Central memory CD8-positive, alpha-beta T cell (primary cell): ENCODE results near the gene PARP9.
A peak's percentile ranks its signal among the peaks of the same experiment; 100 is the strongest.

ENCODE experiments used
- ATAC-seq: fragments of 150-1000 bp; cut with Tn5 transposase; replicated peaks from 2 replicates; pipeline ENCODE4 v1.10.0; 2022; ENCODE audit warnings: mild to moderate bottlenecking, moderate FRiP score, moderate number of reproducible peaks; ENCODE audit not compliant: poor library complexity, severe bottlenecking; ENCODE audit errors: extremely low read depth
- DNase-seq, 2 donors: peaks; one replicate each; pipeline ENCODE4 v3.0.0; 2021; ENCODE audit warnings: low spot score in 2 of 2
- H3K27ac Mint-ChIP-seq: one replicate; pipeline ENCODE4 v1.8.0; 2022; ENCODE audit warnings: low read depth, mild to moderate bottlenecking, moderate library complexity, mixed read lengths
- H3K27me3 Mint-ChIP-seq: one replicate; pipeline ENCODE4 v1.8.0; 2022; ENCODE audit warnings: mixed read lengths
- H3K36me3 Mint-ChIP-seq: one replicate; pipeline ENCODE4 v1.8.0; 2022; ENCODE audit warnings: mild to moderate bottlenecking, moderate library complexity, mixed read lengths; ENCODE audit not compliant: insufficient read depth
- H3K4me1 Mint-ChIP-seq: one replicate; pipeline ENCODE4 v1.8.0; 2022; ENCODE audit warnings: mixed read lengths
- H3K4me3 Mint-ChIP-seq: one replicate; pipeline ENCODE4 v1.8.0; 2022; ENCODE audit warnings: mild to moderate bottlenecking, moderate library complexity, mixed read lengths
- H3K9me3 Mint-ChIP-seq: one replicate; pipeline ENCODE4 v1.8.0; 2022; ENCODE audit warnings: mixed read lengths

The PARP9 gene

GRCh38 chr3:122564155-122564912 lies at the start of gene PARP9, which contains the start of gene DTX3L:
Gene PARP9 (minus strand): TSS chr3:122564300. CDS start chr3:122559620, 4,680 bp downstream.
Gene DTX3L (plus strand): TSS chr3:122564338. CDS start chr3:122564427, 89 bp downstream.
- DNase-seq (peak; percentile 54 to 61), ATAC-seq (peak; percentile 94)
- Mint-ChIP-seq H3K36me3 (peaks cover 33% of the 10 kb centered on the region), H3K9me3 (no peaks in the 10 kb centered on the region), H3K27ac (peak within 1 kb of the TSS; percentile 86), H3K4me1 (peaks cover 82% of the 10 kb centered on the region), H3K27me3 (no peaks in the 10 kb centered on the region), H3K4me3 (peak within 1 kb of the TSS; percentile 90)

GRCh38 chr3:122612696-122613095 lies 48.6 kb upstream of the PARP9 start:
- Mint-ChIP-seq H3K36me3 (peaks cover 49% of the 10 kb centered on the region), H3K27ac (no peak overlapping the region), H3K27me3 (no peaks in the 10 kb centered on the region), H3K4me3 (no peak overlapping the region), H3K4me1 (peaks cover 7% of the 10 kb centered on the region), H3K9me3 (no peaks in the 10 kb centered on the region)
- no peak for ATAC-seq
- no peak for DNase-seq

- peaks cover 7% of the 10 kb centered on the region for H3K4me1 Mint-ChIP-seq
- H3K9me3 Mint-ChIP-seq: no peaks in the 10 kb centered on the region
- peak overlapping the region; percentile 92 for H3K27ac Mint-ChIP-seq
- no peaks in the 10 kb centered on the region for H3K27me3 Mint-ChIP-seq
- ATAC-seq (peak; percentile 90), DNase-seq (no peak)
- peak overlapping the region; percentile 3 for H3K4me3 Mint-ChIP-seq
- H3K36me3 Mint-ChIP-seq: peaks cover 33% of the 10 kb centered on the region
These were observed 45.9 kb upstream of the PARP9 start for GRCh38 chr3:122609798-122610559.

- DNase-seq (no peak), ATAC-seq (no peak)
- H3K36me3 Mint-ChIP-seq: peaks cover 30% of the 10 kb centered on the region
These were observed 44.8 kb upstream of the PARP9 start for GRCh38 chr3:122608916-122609315.

GRCh38 chr3:122606330-122606729 lies 42.2 kb upstream of the PARP9 start:
- Mint-ChIP-seq H3K4me3 (no peak overlapping the region), H3K4me1 (peaks cover 16% of the 10 kb centered on the region), H3K27me3 (no peaks in the 10 kb centered on the region), H3K27ac (no peak overlapping the region), H3K36me3 (peaks cover 15% of the 10 kb centered on the region), H3K9me3 (no peaks in the 10 kb centered on the region)
- no peak for ATAC-seq
- no peak for DNase-seq

More at GRCh38 chr3:122608916-122609315, 44.8 kb upstream of the PARP9 start:
- Mint-ChIP-seq H3K27ac (peak overlapping the region; percentile 92), H3K4me1 (peaks cover 7% of the 10 kb centered on the region), H3K27me3 (no peaks in the 10 kb centered on the region), H3K9me3 (no peaks in the 10 kb centered on the region), H3K4me3 (no peak overlapping the region)

- Mint-ChIP-seq H3K27me3 (no peaks in the 10 kb centered on the region), H3K4me3 (no peak overlapping the region), H3K36me3 (peaks cover 3% of the 10 kb centered on the region), H3K27ac (no peak overlapping the region), H3K4me1 (peaks cover 21% of the 10 kb centered on the region), H3K9me3 (no peaks in the 10 kb centered on the region)
- ATAC-seq (no peak), DNase-seq (no peak)
These were observed 39.0 kb upstream of the PARP9 start for GRCh38 chr3:122603056-122603455.

- DNase-seq (no peak), ATAC-seq (no peak)
- Mint-ChIP-seq H3K36me3 (no peaks in the 10 kb centered on the region), H3K4me1 (peaks cover 21% of the 10 kb centered on the region), H3K9me3 (no peaks in the 10 kb centered on the region), H3K4me3 (no peak overlapping the region), H3K27ac (no peak overlapping the region), H3K27me3 (no peaks in the 10 kb centered on the region)
These were observed 38.1 kb upstream of the PARP9 start for GRCh38 chr3:122602011-122602710.

GRCh38 chr3:122598556-122598955 lies 34.5 kb upstream of the PARP9 start:
- no peak for DNase-seq
- no peak for ATAC-seq
- Mint-ChIP-seq H3K27me3 (no peaks in the 10 kb centered on the region), H3K27ac (peak overlapping the region; percentile 64), H3K36me3 (peaks cover 6% of the 10 kb centered on the region), H3K4me3 (no peak overlapping the region), H3K9me3 (peaks cover 5% of the 10 kb centered on the region), H3K4me1 (peaks cover 32% of the 10 kb centered on the region)

- H3K4me1 Mint-ChIP-seq: peaks cover 32% of the 10 kb centered on the region
- H3K9me3 Mint-ChIP-seq: peaks cover 5% of the 10 kb centered on the region
- H3K4me3 Mint-ChIP-seq: no peak overlapping the region
- peak overlapping the region; percentile 64 for H3K27ac Mint-ChIP-seq
- DNase-seq (no peak), ATAC-seq (no peak)
- no peaks in the 10 kb centered on the region for H3K27me3 Mint-ChIP-seq
- H3K36me3 Mint-ChIP-seq: peaks cover 6% of the 10 kb centered on the region
These were observed 34.1 kb upstream of the PARP9 start for GRCh38 chr3:122598151-122598550.

GRCh38 chr3:122594025-122594424 lies 29.9 kb upstream of the PARP9 start:
- Mint-ChIP-seq H3K4me3 (no peak overlapping the region), H3K27me3 (no peaks in the 10 kb centered on the region), H3K36me3 (peaks cover 7% of the 10 kb centered on the region), H3K9me3 (peaks cover 5% of the 10 kb centered on the region), H3K27ac (no peak overlapping the region), H3K4me1 (peaks cover 19% of the 10 kb centered on the region)
- ATAC-seq (no peak), DNase-seq (no peak)

- Mint-ChIP-seq H3K27me3 (no peaks in the 10 kb centered on the region), H3K27ac (no peak overlapping the region), H3K9me3 (peaks cover under 1% of the 10 kb centered on the region), H3K4me1 (peaks cover 28% of the 10 kb centered on the region), H3K4me3 (no peak overlapping the region), H3K36me3 (peaks cover 5% of the 10 kb centered on the region)
- DNase-seq: no peak
- ATAC-seq: no peak
These were observed 26.5 kb upstream of the PARP9 start for GRCh38 chr3:122590610-122591009.

GRCh38 chr3:122589297-122589696 lies 25.2 kb upstream of the PARP9 start:
- ATAC-seq (no peak), DNase-seq (no peak)
- peaks cover 21% of the 10 kb centered on the region for H3K4me1 Mint-ChIP-seq
- peaks cover 3% of the 10 kb centered on the region for H3K36me3 Mint-ChIP-seq
- H3K27ac Mint-ChIP-seq: no peak overlapping the region
- no peak overlapping the region for H3K4me3 Mint-ChIP-seq
- no peaks in the 10 kb centered on the region for H3K9me3 Mint-ChIP-seq
- H3K27me3 Mint-ChIP-seq: no peaks in the 10 kb centered on the region
